Panc1 (cell line): ENCODE results near the gene MCM5. TPM values are rescaled to one million over a fixed set of nuclear protein-coding genes. Genes with fewer than 3 reads are reported as not detected.
"Not testable (repeated sequence)": the region's sequence is repeated elsewhere in the genome, so short reads cannot be mapped to it uniquely, and the experiment has no call there.

ENCODE experiments used
- ATAC-seq: fragments of 200-7000 bp; cut with Tn5 transposase; 2 replicates; pipeline ENCODE4 v1.9.1; 2020; ENCODE audit warnings: mild to moderate bottlenecking, moderate library complexity
- BruUV-seq: library from RNA; stranded (reverse); fragments of 400-500 nt; replicated peaks from 2 replicates; lab custom pipeline; 2021; lab: Mats Ljungman, UMichigan
- CTCF ChIA-PET: fragments of 300-600 bp; sonication (Branson Sonifier 250); formaldehyde crosslinking; loops from one replicate; lab custom pipeline; 2022; ENCODE audit warnings: antibody characterized with exemption; lab: Charles Lee
- POLR2A ChIA-PET: fragments of 300-600 bp; sonication (Branson Sonifier 250); formaldehyde crosslinking; loops from one replicate; lab custom pipeline; 2022; ENCODE audit warnings: antibody characterized with exemption; lab: Charles Lee
- DNase-seq: peaks from one replicate; pipeline ENCODE4 v3.0.0-alpha.2; 2010; ENCODE audit warnings: low read depth, low spot score
- H3K27ac ChIP-seq: 2 replicates; pipeline ENCODE4 v1.5.1; 2011; ENCODE audit warnings: mild to moderate bottlenecking, low read length, inconsistent platforms
- H3K27me3 ChIP-seq: fragments of 200-500 bp; sonication (Bioruptor generic); 2 replicates; pipeline ENCODE4 v1.6.0; 2014; ENCODE audit warnings: low read length, inconsistent platforms; ENCODE audit not compliant: control insufficient read depth, insufficient read depth
- H3K36me3 ChIP-seq: fragments of 200-500 bp; sonication (Bioruptor generic); 2 replicates; pipeline ENCODE4 v1.5.1; 2014; ENCODE audit warnings: inconsistent platforms, mild to moderate bottlenecking, low read length, moderate library complexity; ENCODE audit not compliant: control insufficient read depth, insufficient read depth
- H3K4me1 ChIP-seq: 2 replicates; pipeline ENCODE4 v1.5.1; 2011; ENCODE audit warnings: inconsistent platforms, mild to moderate bottlenecking, low read length, moderate library complexity; ENCODE audit not compliant: control insufficient read depth, insufficient read depth
- H3K4me3 ChIP-seq, 2 experiments: 2 replicates each; pipeline ENCODE4 v1.5.1; 2011 to 2012; ENCODE audit warnings: low read depth in 2 of 2, low read length in 2 of 2, mild to moderate bottlenecking in 2 of 2, inconsistent platforms in 1 of 2, moderate library complexity in 1 of 2
- H3K9me3 ChIP-seq: fragments of 200-500 bp; sonication (Bioruptor generic); 2 replicates; pipeline ENCODE4 v1.5.1; 2014; ENCODE audit warnings: low read depth, mild to moderate bottlenecking, inconsistent platforms, low read length, moderate library complexity; ENCODE audit not compliant: control insufficient read depth, insufficient read depth
- CTCF ChIP-seq: fragments of 450-650 bp; IDR thresholded peaks from 2 replicates; pipeline ENCODE4 v1.5.1; 2017; ENCODE audit warnings: mild to moderate bottlenecking
- POLR2AphosphoS5 ChIP-seq: IDR thresholded peaks from 2 replicates; pipeline ENCODE4 v1.6.1; 2012; ENCODE audit warnings: mild to moderate bottlenecking, low read depth, low read length, moderate library complexity
- REST ChIP-seq, 2 experiments: IDR thresholded peaks; 2 replicates each; pipeline ENCODE4 v1.6.1; 2011 to 2012; ENCODE audit warnings: low read depth in 2 of 2, control low read depth in 1 of 2, low read length in 1 of 2, mild to moderate bottlenecking in 1 of 2, moderate library complexity in 1 of 2; ENCODE audit not compliant: insufficient read depth in 1 of 2
- SIN3A ChIP-seq: IDR thresholded peaks from 2 replicates; pipeline ENCODE4 v1.6.1; 2012; ENCODE audit warnings: low read depth, mild to moderate bottlenecking, low read length, moderate library complexity, borderline replicate concordance; ENCODE audit not compliant: insufficient read depth
- TCF7L2 ChIP-seq: IDR thresholded peaks from 2 replicates; pipeline ENCODE4 v1.6.1; 2011; ENCODE audit warnings: mild to moderate bottlenecking, low read depth, low read length, inconsistent platforms
- in situ Hi-C: cut with HindIII; loops from 2 replicates; pipeline ENCODE4 v1.10.0; 2016; ENCODE audit warnings: low sequenced_read_pairs, low pct_unique_long_range_greater_than_20kb
- intact Hi-C: fragments of 100-400 bp; cut with micrococcal nuclease; formaldehyde crosslinking; loops from one replicate; pipeline ENCODE4 v1.10.0; 2022; ENCODE audit not compliant: unreplicated experiment
- total RNA-seq: library from RNA; stranded (reverse); gene quantifications from one replicate; pipeline ENCODE4 v1.2.1, GENCODE V29; 2021; ENCODE audit not compliant: unreplicated experiment

MCM5 gene
- total RNA-seq, 1 experiment from 2014 or later = 122 TPM

GRCh38 chr22:35471566-35471965, 71.6 kb downstream of the MCM5 start:
- BruUV-seq, H3K4me3 ChIP-seq, H3K36me3 ChIP-seq, H3K4me1 ChIP-seq, DNase-seq, H3K9me3 ChIP-seq, CTCF ChIA-PET, ATAC-seq, intact Hi-C loops, POLR2A ChIA-PET, in situ Hi-C loops, H3K27ac ChIP-seq, H3K27me3 ChIP-seq: not testable (repeated sequence)

GRCh38 chr22:35472488-35472887, 72.5 kb downstream of the MCM5 start:
- Histone ChIP-seq H3K4me1 (peaks cover 7% of the 10 kb centered on the region), H3K27ac (no peak overlapping the region), H3K4me3 (no peak overlapping the region), H3K9me3 (no peaks in the 10 kb centered on the region), H3K36me3 (no peaks in the 10 kb centered on the region), H3K27me3 (no peaks in the 10 kb centered on the region)
- in situ Hi-C loops = no loop called here
- intact Hi-C loops = no loop called here
- POLR2A ChIA-PET = interaction anchor here (0.6 kb wide), 1 partner anchor 454 kb away, joined by 4 read pairs; no protein-coding TSS in a partner anchor
- BruUV-seq = no TSS peak
- ATAC-seq (no peak), DNase-seq (no peak)
- TF ChIP-seq REST (IDR thresholded peaks at IDR 0.05; ENCODE audit: insufficient read depth in 1 of 2, low read depth in 2 of 2, low read length in 1 of 2) (no peak), CTCF (no peak), POLR2AphosphoS5 (no peak), SIN3A (no peak), TCF7L2 (no peak)
- CTCF ChIA-PET = no interaction called here

- in situ Hi-C loops = no loop called here
- Histone ChIP-seq H3K4me1 (no peaks in the 10 kb centered on the region), H3K27me3 (no peaks in the 10 kb centered on the region), H3K36me3 (no peaks in the 10 kb centered on the region), H3K4me3 (no peak overlapping the region), H3K27ac (no peak overlapping the region), H3K9me3 (no peaks in the 10 kb centered on the region)
- POLR2A ChIA-PET = no interaction called here
- TF ChIP-seq CTCF (no peak), REST (IDR thresholded peaks at IDR 0.05; ENCODE audit: insufficient read depth in 1 of 2, low read depth in 2 of 2, low read length in 1 of 2) (no peak), TCF7L2 (no peak), SIN3A (no peak), POLR2AphosphoS5 (no peak)
- DNase-seq (no peak), ATAC-seq (no peak)
- intact Hi-C loops = no loop called here
- CTCF ChIA-PET = no interaction called here
- no TSS peak for BruUV-seq
Measured at GRCh38 chr22:35473971-35474370, 74.0 kb downstream of the MCM5 start.
